GM12865 (cell line): ENCODE results near the gene FER.
A peak's percentile ranks its signal among the peaks of the same experiment; 100 is the strongest.

Experiments used
- DNase-seq: peaks from one replicate; pipeline ENCODE4 v3.0.0; 2010; ENCODE audit warnings: low read depth
- H3K4me3 ChIP-seq: 2 replicates; pipeline ENCODE4 v1.5.1; 2011; ENCODE audit warnings: mild to moderate bottlenecking, low read depth, low read length, control low read depth
- CTCF ChIP-seq: IDR thresholded peaks from 2 replicates; pipeline ENCODE4 v1.5.1; 2011; ENCODE audit warnings: low read length, control low read depth, low read depth, inconsistent platforms; ENCODE audit not compliant: insufficient read depth; ENCODE audit errors: missing control alignments

The FER gene

GRCh38 chr5:109145139-109145538 lies 397.4 kb downstream of the FER start:
- no peak for DNase-seq
- H3K4me3 ChIP-seq = no peak overlapping the region
- TF ChIP-seq CTCF = no peak

- no peak overlapping the region for H3K4me3 ChIP-seq
- no peak for TF ChIP-seq CTCF
- DNase-seq = no peak
Observed at GRCh38 chr5:109146591-109146990, 398.9 kb downstream of the FER start.

GRCh38 chr5:109152565-109152964 lies 404.9 kb downstream of the FER start:
- no peak overlapping the region for H3K4me3 ChIP-seq
- TF ChIP-seq CTCF = no peak
- no peak for DNase-seq

- no peak for TF ChIP-seq CTCF
- no peak overlapping the region for H3K4me3 ChIP-seq
- DNase-seq = peak; percentile 34
Observed at GRCh38 chr5:109155625-109156024, 407.9 kb downstream of the FER start.

GRCh38 chr5:109156885-109157284 lies 409.2 kb downstream of the FER start:
- H3K4me3 ChIP-seq = no peak overlapping the region
- no peak for DNase-seq
- no peak for TF ChIP-seq CTCF

- TF ChIP-seq CTCF = no peak
Observed at GRCh38 chr5:109160468-109160867, 412.8 kb downstream of the FER start.

GRCh38 chr5:109161914-109162683 lies 414.4 kb downstream of the FER start:
- TF ChIP-seq CTCF = no peak
- peak; percentile 16 for DNase-seq
- no peak overlapping the region for H3K4me3 ChIP-seq

More at GRCh38 chr5:109160468-109160867, 412.8 kb downstream of the FER start:
- no peak for DNase-seq
- H3K4me3 ChIP-seq = no peak overlapping the region
